ENCODE results near the gene HYOU1. TPM values are rescaled to one million over a fixed set of nuclear protein-coding genes. Genes with fewer than 3 reads are reported as not detected.

The HYOU1 gene
- total RNA-seq, 2 experiments from 2014 or later, result 76.5 to 81.4 TPM

DNA sequence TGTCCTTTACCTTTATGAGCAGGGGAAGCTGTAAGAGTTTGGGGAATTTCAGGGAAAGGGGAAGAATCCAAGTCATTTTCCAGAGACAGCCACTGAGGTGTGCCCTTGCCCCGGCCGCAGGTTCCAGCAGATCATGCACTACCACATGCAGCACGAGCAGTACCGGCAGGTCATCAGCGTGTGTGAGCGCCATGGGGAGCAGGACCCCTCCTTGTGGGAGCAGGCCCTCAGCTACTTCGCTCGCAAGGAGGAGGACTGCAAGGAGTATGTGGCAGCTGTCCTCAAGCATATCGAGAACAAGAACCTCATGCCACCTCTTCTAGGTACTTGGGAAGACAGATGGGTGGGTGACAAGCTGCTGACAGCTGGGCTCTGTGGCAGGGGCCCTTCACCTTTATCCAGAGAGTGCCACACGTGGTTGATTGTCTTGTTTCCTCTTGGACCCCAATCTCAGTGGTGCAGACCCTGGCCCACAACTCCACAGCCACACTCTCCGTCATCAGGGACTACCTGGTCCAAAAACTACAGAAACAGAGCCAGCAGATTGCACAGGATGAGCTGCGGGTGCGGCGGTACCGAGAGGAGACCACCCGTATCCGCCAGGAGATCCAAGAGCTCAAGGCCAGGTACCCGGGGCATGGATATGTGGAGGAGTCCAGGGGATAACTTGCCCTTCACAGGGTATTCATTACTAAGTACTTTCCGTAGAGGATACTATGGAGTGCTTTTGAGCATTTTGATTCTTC lies 21.8 kb upstream of the HYOU1 start:
- Histone ChIP-seq H3K36me3 (ENCODE audit: insufficient read depth, low read length) (peaks cover 79% of the 10 kb centered on the region), H3K27me3 (ENCODE audit: control insufficient read depth in 1 of 2, insufficient read depth in 2 of 2, low read length in 2 of 2) (no peaks in the 10 kb centered on the region), H3K4me1 (ENCODE audit: insufficient read depth, low read length) (no peaks in the 10 kb centered on the region), H3K27ac (ENCODE audit: low read depth in 1 of 2, low read length in 2 of 2) (no peak overlapping the region), H3K9me3 (ENCODE audit: control insufficient read depth in 1 of 2, insufficient read depth in 1 of 2, low read length in 2 of 2) (no peaks in the 10 kb centered on the region), H3K4me3 (ENCODE audit: low read length) (no peak overlapping the region)
- DNase-seq (no peak), ATAC-seq (ENCODE audit: poor library complexity) (no peak)
- intact Hi-C loops (cut with DNase I, micrococcal nuclease), result no loop called here
- Mint-ChIP-seq H3K27me3 (no peaks in the 10 kb centered on the region), H3K36me3 (ENCODE audit: low read depth) (peaks cover 77% of the 10 kb centered on the region), H3K9me3 (no peaks in the 10 kb centered on the region), H3K4me3 (no peak overlapping the region), H3K4me1 (ENCODE audit: low read depth) (no peaks in the 10 kb centered on the region), H3K27ac (no peak overlapping the region)
- POLR2A ChIA-PET, result interaction anchor here (1.2 kb wide), 1 partner anchor 11 kb away, joined by 9 read pairs; the partner anchor contains the start of gene VPS11
- CTCF ChIA-PET, result no interaction called here
- TF ChIP-seq, protein P1, sequence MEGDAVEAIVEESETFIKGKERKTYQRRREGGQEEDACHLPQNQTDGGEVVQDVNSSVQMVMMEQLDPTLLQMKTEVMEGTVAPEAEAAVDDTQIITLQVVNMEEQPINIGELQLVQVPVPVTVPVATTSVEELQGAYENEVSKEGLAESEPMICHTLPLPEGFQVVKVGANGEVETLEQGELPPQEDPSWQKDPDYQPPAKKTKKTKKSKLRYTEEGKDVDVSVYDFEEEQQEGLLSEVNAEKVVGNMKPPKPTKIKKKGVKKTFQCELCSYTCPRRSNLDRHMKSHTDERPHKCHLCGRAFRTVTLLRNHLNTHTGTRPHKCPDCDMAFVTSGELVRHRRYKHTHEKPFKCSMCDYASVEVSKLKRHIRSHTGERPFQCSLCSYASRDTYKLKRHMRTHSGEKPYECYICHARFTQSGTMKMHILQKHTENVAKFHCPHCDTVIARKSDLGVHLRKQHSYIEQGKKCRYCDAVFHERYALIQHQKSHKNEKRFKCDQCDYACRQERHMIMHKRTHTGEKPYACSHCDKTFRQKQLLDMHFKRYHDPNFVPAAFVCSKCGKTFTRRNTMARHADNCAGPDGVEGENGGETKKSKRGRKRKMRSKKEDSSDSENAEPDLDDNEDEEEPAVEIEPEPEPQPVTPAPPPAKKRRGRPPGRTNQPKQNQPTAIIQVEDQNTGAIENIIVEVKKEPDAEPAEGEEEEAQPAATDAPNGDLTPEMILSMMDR (IDR thresholded peaks at IDR 0.05), result no peak

DNA sequence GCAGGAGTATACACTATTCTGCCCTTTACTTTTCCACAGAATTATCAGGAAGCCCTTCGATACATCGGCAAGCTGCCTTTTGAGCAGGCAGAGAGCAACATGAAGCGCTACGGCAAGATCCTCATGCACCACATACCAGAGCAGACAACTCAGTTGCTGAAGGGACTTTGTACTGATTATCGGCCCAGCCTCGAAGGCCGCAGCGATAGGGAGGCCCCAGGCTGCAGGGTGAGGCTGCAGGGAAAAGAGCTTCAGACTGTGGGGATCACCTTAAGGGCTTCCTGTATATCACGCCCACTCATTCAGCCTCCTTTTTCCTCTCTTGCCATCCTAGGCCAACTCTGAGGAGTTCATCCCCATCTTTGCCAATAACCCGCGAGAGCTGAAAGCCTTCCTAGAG lies 20.8 kb upstream of the HYOU1 start:
- Histone ChIP-seq H3K36me3 (ENCODE audit: insufficient read depth, low read length) (peaks cover 89% of the 10 kb centered on the region), H3K4me1 (ENCODE audit: insufficient read depth, low read length) (no peaks in the 10 kb centered on the region), H3K27me3 (ENCODE audit: control insufficient read depth in 1 of 2, insufficient read depth in 2 of 2, low read length in 2 of 2) (no peaks in the 10 kb centered on the region), H3K4me3 (ENCODE audit: low read length) (no peak overlapping the region), H3K27ac (ENCODE audit: low read depth in 1 of 2, low read length in 2 of 2) (no peak overlapping the region), H3K9me3 (ENCODE audit: control insufficient read depth in 1 of 2, insufficient read depth in 1 of 2, low read length in 2 of 2) (no peaks in the 10 kb centered on the region)
- Mint-ChIP-seq H3K27ac (no peak overlapping the region), H3K36me3 (ENCODE audit: low read depth) (peaks cover 87% of the 10 kb centered on the region), H3K4me1 (ENCODE audit: low read depth) (no peaks in the 10 kb centered on the region), H3K27me3 (no peaks in the 10 kb centered on the region), H3K4me3 (no peak overlapping the region), H3K9me3 (no peaks in the 10 kb centered on the region)
- CTCF ChIA-PET, result interaction anchor here (0.6 kb wide), 1 partner anchor 938 kb away, joined by 3 read pairs; no protein-coding TSS in a partner anchor
- ATAC-seq (ENCODE audit: poor library complexity) (no peak), DNase-seq (no peak)
- POLR2A ChIA-PET, result interaction anchor here (1.2 kb wide), 1 partner anchor 10 kb away, joined by 9 read pairs; the partner anchor contains the start of gene VPS11
- intact Hi-C loops (cut with DNase I, micrococcal nuclease), result no loop called here
- TF ChIP-seq, protein P1 (IDR thresholded peaks at IDR 0.05), result no peak

DNA sequence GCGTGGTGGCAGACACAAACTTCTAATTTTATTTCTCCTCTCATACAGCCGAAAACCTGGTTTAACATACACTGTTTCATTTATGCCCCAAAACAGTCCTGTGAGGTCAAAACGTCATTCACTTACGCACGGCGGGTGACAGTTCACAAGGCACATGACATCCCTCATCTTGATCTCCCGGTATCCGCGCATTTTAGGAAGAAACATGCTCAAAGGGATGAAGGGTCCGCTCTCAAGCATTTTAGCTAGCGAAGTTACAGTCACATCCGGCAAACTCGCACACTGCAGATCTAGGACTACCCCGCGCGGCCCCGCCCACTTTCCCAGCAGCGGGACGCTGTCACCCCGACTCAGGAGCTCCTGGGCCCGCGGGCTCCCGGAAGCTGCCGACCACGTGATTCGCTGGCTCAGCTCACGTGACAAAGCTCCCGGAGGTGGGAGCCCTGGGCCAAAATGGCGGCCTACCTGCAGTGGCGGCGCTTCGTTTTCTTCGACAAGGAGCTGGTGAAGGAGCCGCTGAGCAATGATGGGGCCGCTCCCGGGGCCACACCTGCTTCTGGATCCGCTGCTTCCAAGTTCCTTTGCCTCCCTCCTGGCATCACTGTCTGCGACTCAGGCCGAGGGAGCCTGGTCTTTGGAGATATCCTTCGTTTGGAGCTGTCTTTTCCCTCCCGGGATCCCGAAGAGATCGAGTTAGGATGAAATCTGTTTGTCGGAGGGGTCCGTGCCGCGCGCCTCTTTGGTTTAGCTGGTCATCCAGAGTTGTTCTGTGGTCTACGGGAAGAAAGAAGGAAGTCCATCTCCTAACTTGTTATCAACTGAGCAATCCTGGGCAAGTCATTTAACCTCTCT lies 10.6 kb upstream of the HYOU1 start, which contains the start of gene VPS11:
Gene VPS11, plus strand, starts transcription at position 448 of the 852 bp plus-strand sequence. Its CDS starts 6 bp downstream, at position 454.
- Mint-ChIP-seq H3K4me1 (ENCODE audit: low read depth) (peaks cover 45% of the 10 kb centered on the region), H3K27ac (peak within 1 kb of the TSS; percentile 90), H3K4me3 (peak within 1 kb of the TSS; percentile 91), H3K36me3 (ENCODE audit: low read depth) (peaks cover 47% of the 10 kb centered on the region), H3K9me3 (no peaks in the 10 kb centered on the region), H3K27me3 (no peaks in the 10 kb centered on the region)
- H3K9me3 ChIP-seq (ENCODE audit: control insufficient read depth in 1 of 2, insufficient read depth in 1 of 2, low read length in 2 of 2), result no peaks in the 10 kb centered on the region
- H3K36me3 ChIP-seq (ENCODE audit: insufficient read depth, low read length), result peaks cover 29% of the 10 kb centered on the region
- ATAC-seq (ENCODE audit: poor library complexity) (peak; percentile 91), DNase-seq (peak; percentile 93 to 99 (median 98))
- peak within 1 kb of the TSS; percentile 84 to 95 for H3K27ac ChIP-seq (ENCODE audit: low read depth in 1 of 2, low read length in 2 of 2)
- ChIA-PET CTCF (interaction anchor here (1.0 to 3.9 kb wide), 6 partner anchors 10 to 289 kb away, joined by 3 to 22 read pairs (median 4); partner anchors contain the start of genes HMBS, HYOU1, NLRX1 and SLC37A4), POLR2A (interaction anchor here (0.6 to 2.2 kb wide), 40 partner anchors 9 to 669 kb away, joined by 3 to 55 read pairs (median 4); partner anchors contain the start of genes C2CD2L, CBL, CENATAC and DDX6)
- H3K4me1 ChIP-seq (ENCODE audit: insufficient read depth, low read length), result peaks cover 43% of the 10 kb centered on the region
- intact Hi-C loops (cut with DNase I, micrococcal nuclease), result loop anchor here (1.0 to 5.0 kb wide), 9 partner anchors 10 to 55 kb away; partner anchors contain the start of genes DPAGT1 (in 2 of the 2), HINFP (in 2 of the 2), RPS25 (in 2 of the 2) and TRAPPC4 (in 2 of the 2)
- peak within 1 kb of the TSS; percentile 99 for H3K4me3 ChIP-seq (ENCODE audit: low read length)
- no peaks in the 10 kb centered on the region for H3K27me3 ChIP-seq (ENCODE audit: control insufficient read depth in 1 of 2, insufficient read depth in 2 of 2, low read length in 2 of 2)
- TF ChIP-seq, protein P1 (IDR thresholded peaks at IDR 0.05), result no peak
